Neural progenitor cell (in vitro differentiated cells): ENCODE data around the gene GMPPA.

Experiments used
- CTCF ChIP-seq: fragments of 200-600 bp; sonication (generic); IDR thresholded peaks from 2 replicates; pipeline ENCODE4 v1.5.1; 2017; ENCODE audit warnings: antibody characterized with exemption, mild to moderate bottlenecking
- EZH2 ChIP-seq: fragments of 200-600 bp; sonication (generic); IDR thresholded peaks from 2 replicates; pipeline ENCODE4 v1.6.1; 2017; ENCODE audit warnings: antibody characterized with exemption, mild to moderate bottlenecking, moderate library complexity

GRCh38 chr2:219533930-219534661, 35.4 kb downstream of the GMPPA start:
- TF ChIP-seq CTCF (no peak), EZH2 (no peak)
